Tibial artery (tissue), 4 donors: ENCODE results near the gene SORT1.

Experiments used
- DNase-seq, 2 donors: peaks; one replicate each; pipeline ENCODE4 v3.0.0-alpha.2; 2019
- H3K27ac ChIP-seq, 2 donors: fragments of 200-600 bp; sonication (generic) in 1 of 2; 1 replicate in 1 of 2; 2 replicates in 1 of 2; pipeline ENCODE4 v1.5.1; 2018 to 2019; ENCODE audit warnings: mild to moderate bottlenecking in 1 of 2
- H3K27me3 ChIP-seq, 2 donors: fragments of 200-600 bp; sonication (generic) in 1 of 2; one replicate each; pipeline versions ENCODE4 v1.5.1 to v1.6.0; 2016 to 2019
- H3K36me3 ChIP-seq, 3 donors: fragments of 200-600 bp; sonication (generic) in 2 of 3; one replicate each; pipeline ENCODE4 v1.5.1; 2016 to 2019; ENCODE audit warnings: mild to moderate bottlenecking in 2 of 3
- H3K4me1 ChIP-seq, 4 donors: fragments of 200-600 bp; sonication (generic) in 2 of 4; 1 replicate in 3 of 4; 2 replicates in 1 of 4; pipeline ENCODE4 v1.5.1; 2016 to 2019
- H3K4me3 ChIP-seq, 2 donors: fragments of 200-600 bp; sonication (generic) in 1 of 2; 1 replicate in 1 of 2; 2 replicates in 1 of 2; pipeline ENCODE4 v1.5.1; 2018 to 2019; ENCODE audit warnings: mild to moderate bottlenecking in 2 of 2
- H3K9me3 ChIP-seq, 3 donors: fragments of 200-600 bp; sonication (generic) in 1 of 3; one replicate each; pipeline ENCODE4 v1.5.1; 2016 to 2019
- intact Hi-C: fragments of 100-400 bp; cut with DNase I; formaldehyde crosslinking; loops from one replicate; pipeline ENCODE4 v1.15.0; 2023; ENCODE audit warnings: low total_unique reads
- TF ChIP-seq, protein P1 (sequence below), 2 experiments: fragments of 200-600 bp in 1 of 2; fragments of 450-650 bp in 1 of 2; IDR thresholded peaks; one replicate each; pipeline ENCODE4 v1.5.1; 2017 to 2019; ENCODE audit warnings: antibody characterized with exemption in 2 of 2, mild to moderate bottlenecking in 1 of 2, moderate library complexity in 1 of 2

SORT1 gene

GRCh38 chr1:109274533-109275476, 122.9 kb downstream of the SORT1 start:
- peak in 1 of 2 donors; percentile 61 for DNase-seq
- Histone ChIP-seq H3K27me3 (no peaks in the 10 kb centered on the region), H3K36me3 (peaks cover 0 to 27% (median 0%) of the 10 kb centered on the region in 3 donors), H3K9me3 (no peaks in the 10 kb centered on the region), H3K4me3 (no peak overlapping the region), H3K27ac (no peak overlapping the region), H3K4me1 (peaks cover 0 to 12% (median 9%) of the 10 kb centered on the region in 4 donors)
- TF ChIP-seq, protein P1, sequence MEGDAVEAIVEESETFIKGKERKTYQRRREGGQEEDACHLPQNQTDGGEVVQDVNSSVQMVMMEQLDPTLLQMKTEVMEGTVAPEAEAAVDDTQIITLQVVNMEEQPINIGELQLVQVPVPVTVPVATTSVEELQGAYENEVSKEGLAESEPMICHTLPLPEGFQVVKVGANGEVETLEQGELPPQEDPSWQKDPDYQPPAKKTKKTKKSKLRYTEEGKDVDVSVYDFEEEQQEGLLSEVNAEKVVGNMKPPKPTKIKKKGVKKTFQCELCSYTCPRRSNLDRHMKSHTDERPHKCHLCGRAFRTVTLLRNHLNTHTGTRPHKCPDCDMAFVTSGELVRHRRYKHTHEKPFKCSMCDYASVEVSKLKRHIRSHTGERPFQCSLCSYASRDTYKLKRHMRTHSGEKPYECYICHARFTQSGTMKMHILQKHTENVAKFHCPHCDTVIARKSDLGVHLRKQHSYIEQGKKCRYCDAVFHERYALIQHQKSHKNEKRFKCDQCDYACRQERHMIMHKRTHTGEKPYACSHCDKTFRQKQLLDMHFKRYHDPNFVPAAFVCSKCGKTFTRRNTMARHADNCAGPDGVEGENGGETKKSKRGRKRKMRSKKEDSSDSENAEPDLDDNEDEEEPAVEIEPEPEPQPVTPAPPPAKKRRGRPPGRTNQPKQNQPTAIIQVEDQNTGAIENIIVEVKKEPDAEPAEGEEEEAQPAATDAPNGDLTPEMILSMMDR (IDR thresholded peaks at IDR 0.05), result no peak
- intact Hi-C loops, result no loop called here

GRCh38 chr1:109273570-109274288, 124.0 kb downstream of the SORT1 start:
- no peaks in the 10 kb centered on the region for H3K9me3 ChIP-seq
- peaks cover 0 to 37% (median 4%) of the 10 kb centered on the region in 3 donors for H3K36me3 ChIP-seq
- DNase-seq, result no peak
- no peak overlapping the region for H3K4me3 ChIP-seq
- intact Hi-C loops, result no loop called here
- TF ChIP-seq, protein P1 (IDR thresholded peaks at IDR 0.05), result no peak
- H3K4me1 ChIP-seq, result peaks cover 0 to 12% (median 9%) of the 10 kb centered on the region in 4 donors
- no peak overlapping the region for H3K27ac ChIP-seq
- H3K27me3 ChIP-seq, result no peaks in the 10 kb centered on the region

DNA sequence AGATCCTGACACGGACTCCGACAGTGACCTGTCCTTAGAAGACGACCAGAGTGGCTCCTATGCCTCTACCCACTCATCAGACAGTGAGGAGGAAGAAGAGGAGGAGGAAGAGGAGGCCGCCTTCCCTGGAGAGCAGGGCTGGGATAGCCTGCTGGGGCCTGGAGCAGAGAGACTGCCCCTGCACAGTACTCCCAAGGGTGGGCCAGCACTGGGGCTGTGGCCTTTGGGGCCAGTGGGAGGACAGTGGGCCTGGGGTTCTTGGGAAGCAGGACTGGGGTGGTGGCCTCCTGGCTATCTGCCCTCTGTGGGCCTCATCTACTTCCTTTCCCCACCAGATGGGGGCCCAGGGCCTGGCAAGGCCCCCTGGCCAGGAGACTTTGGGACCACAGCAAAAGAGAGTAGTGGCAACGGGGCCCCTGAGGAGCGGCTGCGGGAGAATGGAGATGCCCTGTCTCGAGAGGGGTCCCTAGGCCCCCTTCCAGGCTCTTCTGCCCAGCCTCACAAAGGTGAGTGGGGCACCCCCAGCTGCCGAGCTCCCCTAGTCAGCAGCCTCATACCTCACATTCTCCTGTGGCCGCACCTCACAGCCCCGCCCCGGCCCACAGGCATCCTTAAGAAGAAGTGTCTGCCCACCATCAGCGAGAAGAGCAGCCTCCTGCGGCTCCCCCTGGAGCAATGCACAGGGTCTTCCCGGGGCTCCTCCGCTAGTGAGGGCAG, 124.7 kb downstream of the SORT1 start:
- Histone ChIP-seq H3K36me3 (peaks cover 0 to 45% (median 4%) of the 10 kb centered on the region in 3 donors), H3K27me3 (no peaks in the 10 kb centered on the region), H3K4me1 (peaks cover 0 to 12% (median 9%) of the 10 kb centered on the region in 4 donors), H3K27ac (no peak overlapping the region), H3K9me3 (no peaks in the 10 kb centered on the region), H3K4me3 (no peak overlapping the region)
- TF ChIP-seq, protein P1 (IDR thresholded peaks at IDR 0.05), result no peak
- DNase-seq, result no peak
- intact Hi-C loops, result no loop called here

DNA sequence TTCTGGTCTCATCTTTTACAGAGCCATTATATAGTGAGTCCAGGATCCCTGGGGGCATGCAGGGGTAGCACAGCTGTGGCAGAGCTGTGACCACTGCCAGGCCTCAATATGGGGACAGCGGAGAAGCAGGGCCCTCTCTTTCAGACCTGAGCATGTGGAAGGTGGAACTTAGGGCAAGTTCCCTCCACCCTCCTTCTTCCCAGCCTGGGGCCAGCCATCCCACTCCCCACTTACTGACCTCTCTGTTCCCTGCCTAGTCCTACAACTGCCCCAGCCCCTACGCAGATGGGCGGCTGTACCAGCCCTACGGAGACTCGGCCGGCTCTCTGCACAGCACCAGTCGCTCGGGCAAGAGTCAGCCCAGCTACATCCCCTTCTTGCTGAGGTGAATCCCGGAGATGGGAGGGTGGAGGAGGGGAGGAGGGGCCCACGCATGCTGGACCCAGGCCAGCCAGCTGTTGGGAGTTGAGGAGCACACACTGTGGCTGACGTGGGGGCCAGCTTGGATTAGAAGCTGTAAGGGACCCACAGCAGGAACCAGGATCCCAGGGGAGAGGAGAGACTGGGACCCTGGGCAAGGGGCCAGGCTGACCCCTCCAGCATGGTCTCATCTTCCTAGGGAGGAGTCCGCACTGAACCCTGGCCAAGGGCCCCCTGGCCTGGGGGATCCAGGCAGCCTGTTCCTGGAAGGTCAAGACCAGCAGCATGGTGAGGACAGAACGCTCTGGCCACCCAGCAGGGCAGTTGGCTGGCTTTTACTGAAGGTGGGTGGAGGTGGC, 125.5 kb downstream of the SORT1 start:
- intact Hi-C loops, result no loop called here
- Histone ChIP-seq H3K4me1 (peaks cover 0 to 8% (median 8%) of the 10 kb centered on the region in 4 donors), H3K9me3 (no peaks in the 10 kb centered on the region), H3K4me3 (no peak overlapping the region), H3K27me3 (no peaks in the 10 kb centered on the region), H3K36me3 (peaks cover 0 to 52% (median 4%) of the 10 kb centered on the region in 3 donors), H3K27ac (no peak overlapping the region)
- DNase-seq, result no peak
- TF ChIP-seq, protein P1 (IDR thresholded peaks at IDR 0.05), result no peak

- no peaks in the 10 kb centered on the region for H3K27me3 ChIP-seq
- peaks cover 0 to 52% (median 4%) of the 10 kb centered on the region in 3 donors for H3K36me3 ChIP-seq
- peaks cover 0 to 8% (median 6%) of the 10 kb centered on the region in 4 donors for H3K4me1 ChIP-seq
- intact Hi-C loops, result no loop called here
- DNase-seq, result no peak
- H3K27ac ChIP-seq, result no peak overlapping the region
- no peak overlapping the region for H3K4me3 ChIP-seq
- TF ChIP-seq, protein P1 (IDR thresholded peaks at IDR 0.05), result no peak
- H3K9me3 ChIP-seq, result no peaks in the 10 kb centered on the region
These were observed 126.3 kb downstream of the SORT1 start for GRCh38 chr1:109271458-109271857.
